Esophagus mucosa (tissue), 1 donor: ENCODE measurements around the gene ARID1B. TPM values are rescaled to one million over a fixed set of nuclear protein-coding genes. Genes with fewer than 3 reads are reported as not detected.
A peak's percentile ranks its signal among the peaks of the same experiment; 100 is the strongest.
"Not testable (repeated sequence)": the region's sequence is repeated elsewhere in the genome, so short reads cannot be mapped to it uniquely, and the experiment has no call there.

Experiments
- ATAC-seq: fragments of 200-7000 bp; cut with Tn5 transposase; one replicate; pipeline ENCODE4 v1.9.1; 2020
- total RNA-seq: library from RNA; stranded (reverse); gene quantifications from one replicate; pipeline ENCODE4 v1.2.4, GENCODE V29; 2023
- donor health status: DM: yes; HTN: yes; CAD: no.

Gene ARID1B
- total RNA-seq, 1 donor from 2014 or later = 45.7 TPM

DNA sequence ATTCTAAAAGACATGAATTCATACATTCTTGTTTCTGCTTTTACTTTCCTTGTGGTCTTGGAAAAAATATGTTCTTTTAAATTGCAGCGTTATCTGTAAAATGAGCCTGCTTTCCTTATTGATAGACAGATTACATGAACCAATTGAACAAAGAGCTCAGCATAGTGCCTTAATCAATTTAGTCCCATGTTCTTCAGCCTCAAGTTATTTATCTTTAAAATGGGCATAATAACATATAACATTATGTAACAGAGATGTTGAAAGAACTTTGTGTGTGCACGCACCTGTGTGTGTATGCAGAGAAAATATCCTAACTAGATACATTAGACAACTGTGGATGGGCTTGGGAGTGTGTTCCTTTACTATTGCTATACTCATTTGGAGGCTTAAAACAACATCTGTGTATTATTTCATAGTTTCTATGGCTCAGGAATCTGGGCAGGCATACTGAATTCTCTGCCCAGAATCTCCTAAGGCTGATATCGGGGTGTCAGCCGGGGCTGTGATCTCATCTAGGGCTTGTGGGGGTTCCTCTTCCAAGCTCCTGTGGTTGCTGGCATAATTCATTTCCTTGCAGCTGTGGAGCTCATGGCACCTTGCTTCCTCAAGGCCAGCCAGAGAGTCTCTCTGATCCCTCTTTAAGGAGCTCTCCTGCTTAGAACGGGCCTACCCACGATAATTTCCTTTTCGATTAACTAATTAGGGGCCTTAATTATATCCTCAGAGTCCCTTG is 194.1 kb downstream of the ARID1B start:
- ATAC-seq = no peak

GRCh38 chr6:156972145-156972544 is 195.0 kb downstream of the ARID1B start:
- ATAC-seq = no peak

DNA sequence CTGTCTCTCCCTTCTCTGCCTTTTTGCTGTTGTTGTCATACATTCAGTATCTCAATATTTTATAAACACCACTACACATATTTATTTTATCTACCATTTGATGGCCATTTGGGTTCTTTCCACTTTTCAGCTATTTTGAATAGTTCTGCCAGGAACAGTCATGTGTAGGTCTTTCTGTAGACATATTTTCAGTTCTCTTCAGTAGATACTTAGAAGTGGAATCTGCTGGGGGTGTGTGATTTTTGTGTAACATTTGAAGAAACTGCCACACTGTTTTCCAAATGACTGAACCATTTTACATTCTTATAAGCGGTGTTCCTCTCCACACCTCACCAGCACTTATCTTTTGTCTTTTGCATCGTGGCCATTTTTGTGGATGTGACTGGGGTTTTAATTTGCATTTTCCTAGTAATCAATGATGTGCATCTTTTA is 197.7 kb downstream of the ARID1B start:
- ATAC-seq = no peak

DNA sequence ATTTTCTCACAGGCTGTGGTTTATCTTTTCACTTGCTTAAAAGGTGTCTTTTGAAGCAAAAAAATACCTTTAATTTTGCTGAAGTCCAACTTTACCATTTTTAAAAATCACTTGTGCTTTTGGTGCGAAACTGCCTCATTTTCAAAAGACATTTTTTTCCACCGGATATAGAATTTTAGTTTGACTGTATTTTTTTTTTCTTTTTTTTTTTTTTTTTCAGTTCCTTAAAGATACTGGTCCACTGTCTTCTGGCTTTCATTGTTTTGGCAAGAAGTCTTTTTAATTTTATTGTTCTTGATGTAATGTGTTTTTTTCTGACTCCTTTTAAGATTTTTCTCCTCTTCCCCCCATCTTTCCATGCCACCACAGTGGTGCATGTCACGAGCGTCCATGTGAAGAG is 198.2 kb downstream of the ARID1B start:
- ATAC-seq = no peak

GRCh38 chr6:156976216-156977127 is 199.3 kb downstream of the ARID1B start:
- no peak for ATAC-seq

GRCh38 chr6:156977527-156978291 is 200.5 kb downstream of the ARID1B start:
- peak; percentile 64 for ATAC-seq

GRCh38 chr6:156978948-156979347 is 201.8 kb downstream of the ARID1B start:
- ATAC-seq = no peak

DNA sequence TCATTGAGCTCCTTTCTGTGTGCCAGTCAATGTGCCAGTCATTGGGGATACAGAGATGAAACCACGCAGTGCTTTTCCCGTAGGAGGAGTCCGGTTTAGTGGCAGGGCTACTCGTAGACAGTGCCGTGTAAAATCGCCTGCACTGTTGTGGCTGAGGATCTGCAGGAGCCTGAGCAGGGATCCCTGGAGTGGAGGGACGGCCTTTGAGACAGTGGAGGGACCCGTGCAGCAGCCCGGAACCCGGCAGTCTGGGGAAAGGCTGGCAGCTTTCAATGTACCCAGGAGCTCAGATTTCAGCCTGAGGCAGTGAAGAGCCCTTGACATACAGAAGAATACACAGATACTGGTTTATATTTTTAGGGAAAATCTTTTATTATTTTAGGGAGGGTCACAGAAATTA is 203.3 kb downstream of the ARID1B start:
- no peak for ATAC-seq

GRCh38 chr6:156980948-156981347 is 203.8 kb downstream of the ARID1B start:
- no peak for ATAC-seq

DNA sequence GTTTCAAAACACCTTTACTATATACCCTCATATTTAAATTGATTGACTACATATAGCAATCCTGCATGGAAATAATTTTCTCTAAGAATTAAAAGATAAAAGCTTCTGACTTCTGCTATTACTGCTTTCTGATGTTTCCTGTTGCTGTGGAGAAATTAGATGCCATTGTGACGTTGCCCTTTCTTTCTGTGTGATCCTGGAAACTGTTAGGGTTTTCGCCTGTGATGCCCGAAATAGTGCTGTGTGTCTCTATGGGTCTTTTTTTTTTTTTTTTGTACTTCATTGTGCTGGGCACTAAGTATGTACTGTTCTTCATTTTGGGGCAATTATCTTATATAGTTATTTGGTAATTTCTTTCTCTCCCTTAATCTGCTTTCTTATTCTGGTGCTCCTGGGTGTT is 205.0 kb downstream of the ARID1B start:
- no peak for ATAC-seq

- ATAC-seq = not testable (repeated sequence)
Measured at GRCh38 chr6:156982864-156983263, 205.7 kb downstream of the ARID1B start.

GRCh38 chr6:156984178-156984738 is 207.1 kb downstream of the ARID1B start:
- ATAC-seq = no peak

- ATAC-seq = no peak
Measured at GRCh38 chr6:156985309-156985708, 208.1 kb downstream of the ARID1B start.

DNA sequence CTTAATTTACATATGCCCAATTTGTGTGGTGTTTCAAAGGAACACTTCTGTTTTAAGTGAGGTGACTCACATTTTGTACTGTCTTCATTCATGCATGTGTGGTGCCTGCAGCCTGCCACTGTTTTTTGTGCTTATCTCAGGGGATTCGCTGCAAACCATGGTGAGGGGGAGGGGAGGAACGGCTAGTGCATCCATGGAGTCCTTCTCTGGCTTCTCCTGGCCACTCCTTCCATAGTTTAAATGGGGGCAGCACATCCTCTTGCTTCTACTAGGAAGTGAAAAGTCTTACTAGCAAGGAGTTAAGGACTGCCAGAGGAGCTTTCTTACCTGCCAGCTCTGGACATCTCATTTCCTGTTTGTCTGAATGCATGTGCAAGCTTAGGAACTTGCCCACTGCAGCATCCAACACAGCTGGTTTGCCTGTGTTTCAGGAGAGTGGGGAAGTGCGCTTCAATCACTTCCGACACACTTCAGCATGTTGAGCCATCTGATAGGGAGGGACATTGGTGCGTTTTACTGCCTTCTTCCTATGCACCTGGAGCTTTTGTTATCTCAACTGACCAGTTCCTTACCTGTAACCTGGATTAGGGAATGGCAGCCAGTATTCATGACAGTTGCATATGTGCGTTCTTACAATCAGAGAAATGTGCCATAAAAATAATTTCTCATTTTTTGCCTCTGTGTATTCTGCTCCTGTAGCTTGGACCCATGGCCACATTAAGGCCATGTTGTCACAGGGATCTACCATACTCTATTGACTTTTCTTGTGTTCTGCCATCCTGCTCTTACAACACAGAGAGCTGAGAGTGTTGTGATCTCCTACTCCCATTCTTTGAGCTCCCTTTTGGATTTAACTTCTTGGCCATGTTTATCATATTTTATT is 211.3 kb downstream of the ARID1B start:
- ATAC-seq = peak; percentile 25

DNA sequence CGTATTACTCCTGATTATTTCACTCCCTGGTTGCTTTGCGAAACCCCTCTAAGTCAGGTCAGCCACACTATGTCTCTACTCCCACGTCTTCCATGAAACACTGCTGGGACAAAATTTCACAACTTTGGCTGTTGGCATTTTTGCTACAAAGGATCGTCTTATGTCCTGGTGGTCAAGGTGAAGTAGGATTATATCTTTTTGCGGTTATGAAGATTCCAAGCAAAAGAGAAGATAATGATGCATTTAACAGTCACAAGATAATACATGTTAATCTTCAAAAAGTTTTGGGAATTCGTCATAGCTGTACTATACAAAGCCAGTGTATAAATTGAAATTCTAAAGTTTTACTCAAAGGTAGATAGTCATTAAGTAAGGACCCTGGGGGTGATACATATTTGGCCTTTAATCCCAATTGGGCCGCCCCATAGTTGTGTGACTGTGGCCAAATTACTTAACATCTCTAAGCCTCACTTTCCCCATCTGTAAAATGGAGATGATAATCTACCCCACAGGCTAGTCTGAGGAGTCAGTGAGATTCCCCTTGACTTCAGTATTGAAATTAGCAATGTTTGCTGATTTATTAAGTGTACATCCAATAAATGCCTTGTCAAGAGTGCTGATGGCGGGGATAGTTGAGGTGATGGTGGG is 212.1 kb downstream of the ARID1B start:
- no peak for ATAC-seq

- ATAC-seq = no peak
Measured at GRCh38 chr6:156992020-156992804, 215.0 kb downstream of the ARID1B start.

DNA sequence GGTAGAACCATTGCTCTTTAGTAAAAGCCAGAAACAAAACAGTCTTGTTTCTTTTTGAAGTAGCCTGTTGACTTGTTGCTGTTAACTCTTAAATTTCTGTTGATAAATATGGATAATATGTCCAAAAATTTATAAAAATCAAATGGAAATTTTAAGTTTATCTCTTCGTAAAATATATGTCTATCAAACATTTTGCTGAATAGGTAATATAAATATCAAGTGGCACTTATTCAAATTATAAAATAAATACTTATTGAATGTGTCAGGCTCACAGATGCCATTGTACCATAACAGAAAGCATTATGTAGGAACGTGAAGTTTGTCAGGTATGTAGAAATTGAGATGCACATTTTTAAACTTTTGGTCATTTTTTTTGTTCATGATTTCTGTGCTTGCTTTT is 216.5 kb downstream of the ARID1B start:
- ATAC-seq = no peak

- ATAC-seq = no peak
Measured at GRCh38 chr6:156994215-156995076, 217.3 kb downstream of the ARID1B start.

- ATAC-seq = no peak
Measured at GRCh38 chr6:156995502-156995901, 218.3 kb downstream of the ARID1B start.
